SK-N-SH treated with all-trans-retinoic acid at 6 μM for 48 hours (cell line): ENCODE data around the gene FNTB.

Source experiments
- ATAC-seq: fragments of 200-7000 bp; cut with Tn5 transposase; 3 replicates; pipeline ENCODE4 v1.9.1; 2020; ENCODE audit warnings: mild to moderate bottlenecking, moderate library complexity
- ARNTL ChIP-seq: fragments of 450-650 bp; formaldehyde crosslinking; IDR thresholded peaks from 2 replicates; pipeline ENCODE4 v1.5.0; 2020; ENCODE audit warnings: low read depth, mild to moderate bottlenecking, moderate library complexity, borderline replicate concordance
- BACH2 ChIP-seq: fragments of 250-450 bp; sonication (Bioruptor Pico); IDR thresholded peaks from 2 replicates; pipeline ENCODE4 v1.9.0; 2021; ENCODE audit warnings: mild to moderate bottlenecking, borderline replicate concordance
- ESRRG ChIP-seq: fragments of 250-450 bp; sonication (Bioruptor Pico); IDR thresholded peaks from 2 replicates; pipeline ENCODE4 v1.6.1; 2021; ENCODE audit warnings: mild to moderate bottlenecking
- GLIS3 ChIP-seq: fragments of 250-450 bp; sonication (Bioruptor Pico); IDR thresholded peaks from 2 replicates; pipeline ENCODE4 v1.5.0; 2020; ENCODE audit warnings: mild to moderate bottlenecking, moderate library complexity
- ISL1 ChIP-seq: fragments of 250-450 bp; sonication (Bioruptor Pico); IDR thresholded peaks from 2 replicates; pipeline ENCODE4 v2.1.2; 2022; ENCODE audit warnings: mild to moderate bottlenecking, moderate library complexity
- OSR1 ChIP-seq: fragments of 250-450 bp; sonication (Bioruptor Pico); IDR thresholded peaks from 2 replicates; pipeline ENCODE4 v1.8.0; 2022; ENCODE audit warnings: moderate library complexity, mild to moderate bottlenecking, inconsistent platforms
- PPARA ChIP-seq: fragments of 250-450 bp; sonication (Bioruptor Pico); IDR thresholded peaks from 2 replicates; pipeline ENCODE4 v1.5.0; 2020; ENCODE audit warnings: mild to moderate bottlenecking, borderline replicate concordance
- SNAI2 ChIP-seq: fragments of 250-450 bp; sonication (Bioruptor Pico); IDR thresholded peaks from 2 replicates; pipeline ENCODE4 v1.5.0; 2020; ENCODE audit warnings: mild to moderate bottlenecking, moderate library complexity
- TCF4 ChIP-seq: fragments of 250-450 bp; sonication (Bioruptor Pico); IDR thresholded peaks from 2 replicates; pipeline ENCODE4 v1.8.0; 2021; ENCODE audit warnings: mild to moderate bottlenecking, moderate library complexity, borderline replicate concordance
- TOX ChIP-seq: fragments of 250-450 bp; sonication (Bioruptor Pico); IDR thresholded peaks from 2 replicates; pipeline ENCODE4 v1.8.0; 2021; ENCODE audit warnings: mild to moderate bottlenecking, moderate library complexity, borderline replicate concordance
- ZC3H10 ChIP-seq: fragments of 250-450 bp; sonication (Bioruptor Pico); IDR thresholded peaks from 2 replicates; pipeline ENCODE4 v1.5.1; 2021; ENCODE audit warnings: mild to moderate bottlenecking, moderate library complexity
- ZFP3 ChIP-seq: fragments of 250-450 bp; sonication (Bioruptor Pico); IDR thresholded peaks from 2 replicates; pipeline ENCODE4 v1.5.0; 2020; ENCODE audit warnings: mild to moderate bottlenecking, moderate library complexity
- ZFP30 ChIP-seq: fragments of 450-650 bp; formaldehyde crosslinking; IDR thresholded peaks from 2 replicates; pipeline ENCODE4 v1.5.0; 2022; ENCODE audit warnings: mild to moderate bottlenecking, moderate library complexity
- ZNF70 ChIP-seq: fragments of 450-650 bp; formaldehyde crosslinking; IDR thresholded peaks from 2 replicates; pipeline ENCODE4 v1.5.0; 2020; ENCODE audit warnings: mild to moderate bottlenecking, moderate library complexity
- ZNF8 ChIP-seq: fragments of 450-650 bp; formaldehyde crosslinking; IDR thresholded peaks from 2 replicates; pipeline ENCODE4 v1.5.0; 2020; ENCODE audit warnings: mild to moderate bottlenecking, moderate library complexity
- TF ChIP-seq, protein P1 (sequence below): fragments of 250-450 bp; sonication (Bioruptor Pico); IDR thresholded peaks from 2 replicates; pipeline ENCODE4 v1.8.0; 2020; ENCODE audit warnings: mild to moderate bottlenecking, moderate library complexity, borderline replicate concordance
- TF ChIP-seq, protein P2 (sequence below): fragments of 250-450 bp; sonication (Bioruptor Pico); IDR thresholded peaks from 2 replicates; pipeline ENCODE4 v1.8.0; 2021; ENCODE audit warnings: low read depth, mild to moderate bottlenecking, moderate library complexity, borderline replicate concordance
- TF ChIP-seq, protein P3 (sequence below): fragments of 250-450 bp; sonication (Bioruptor Pico); IDR thresholded peaks from 2 replicates; pipeline ENCODE4 v1.5.1; 2021; ENCODE audit warnings: mild to moderate bottlenecking, moderate library complexity
- TF ChIP-seq, protein P4 (sequence below): fragments of 250-450 bp; sonication (Bioruptor Pico); IDR thresholded peaks from 2 replicates; pipeline ENCODE4 v1.5.1; 2020; ENCODE audit warnings: low read depth, mild to moderate bottlenecking, moderate library complexity

FNTB gene

DNA sequence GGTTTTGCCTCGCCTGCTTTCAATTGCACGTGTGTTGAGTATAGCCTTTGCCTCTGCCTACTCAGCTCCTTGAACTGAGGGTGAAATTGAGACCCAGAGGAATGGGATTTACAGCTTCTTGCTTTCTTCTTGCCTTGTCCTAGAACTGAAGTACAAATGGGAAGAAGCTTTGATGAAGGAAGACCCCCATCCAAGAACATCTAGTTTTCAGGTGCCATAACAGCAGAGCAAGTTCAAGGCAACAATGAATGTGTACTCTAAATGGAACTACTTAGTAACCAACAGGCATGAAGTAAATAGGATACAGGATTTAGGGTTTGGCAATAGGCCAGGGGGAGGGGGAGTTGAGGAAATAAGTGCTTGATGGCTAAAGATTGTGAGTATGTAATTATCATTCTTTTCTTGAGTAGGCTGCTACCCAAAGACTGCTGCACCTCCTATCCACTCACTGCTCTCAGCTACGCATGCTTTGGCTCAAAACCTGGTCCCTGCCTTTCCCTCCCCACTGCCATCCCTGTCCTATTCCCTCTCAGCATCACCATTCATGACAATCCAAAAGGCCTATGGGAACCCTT lies 46.3 kb upstream of the FNTB start:
- no peak for TF ChIP-seq ISL1 (CRISPR knock-in tag)
- TF ChIP-seq, protein P1, sequence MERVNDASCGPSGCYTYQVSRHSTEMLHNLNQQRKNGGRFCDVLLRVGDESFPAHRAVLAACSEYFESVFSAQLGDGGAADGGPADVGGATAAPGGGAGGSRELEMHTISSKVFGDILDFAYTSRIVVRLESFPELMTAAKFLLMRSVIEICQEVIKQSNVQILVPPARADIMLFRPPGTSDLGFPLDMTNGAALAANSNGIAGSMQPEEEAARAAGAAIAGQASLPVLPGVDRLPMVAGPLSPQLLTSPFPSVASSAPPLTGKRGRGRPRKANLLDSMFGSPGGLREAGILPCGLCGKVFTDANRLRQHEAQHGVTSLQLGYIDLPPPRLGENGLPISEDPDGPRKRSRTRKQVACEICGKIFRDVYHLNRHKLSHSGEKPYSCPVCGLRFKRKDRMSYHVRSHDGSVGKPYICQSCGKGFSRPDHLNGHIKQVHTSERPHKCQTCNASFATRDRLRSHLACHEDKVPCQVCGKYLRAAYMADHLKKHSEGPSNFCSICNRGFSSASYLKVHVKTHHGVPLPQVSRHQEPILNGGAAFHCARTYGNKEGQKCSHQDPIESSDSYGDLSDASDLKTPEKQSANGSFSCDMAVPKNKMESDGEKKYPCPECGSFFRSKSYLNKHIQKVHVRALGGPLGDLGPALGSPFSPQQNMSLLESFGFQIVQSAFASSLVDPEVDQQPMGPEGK (CRISPR knock-in tag): no peak
- TF ChIP-seq ARNTL (CRISPR knock-in tag): no peak
- TF ChIP-seq ZFP3 (CRISPR knock-in tag): no peak
- no peak for TF ChIP-seq ESRRG (CRISPR knock-in tag)
- TF ChIP-seq PPARA (CRISPR knock-in tag): no peak
- no peak for TF ChIP-seq ZFP30 (CRISPR knock-in tag)
- no peak for TF ChIP-seq TOX
- no peak for TF ChIP-seq TCF4 (CRISPR knock-in tag)
- TF ChIP-seq, all 23 proteins: peak for 0
- ATAC-seq: no peak

DNA sequence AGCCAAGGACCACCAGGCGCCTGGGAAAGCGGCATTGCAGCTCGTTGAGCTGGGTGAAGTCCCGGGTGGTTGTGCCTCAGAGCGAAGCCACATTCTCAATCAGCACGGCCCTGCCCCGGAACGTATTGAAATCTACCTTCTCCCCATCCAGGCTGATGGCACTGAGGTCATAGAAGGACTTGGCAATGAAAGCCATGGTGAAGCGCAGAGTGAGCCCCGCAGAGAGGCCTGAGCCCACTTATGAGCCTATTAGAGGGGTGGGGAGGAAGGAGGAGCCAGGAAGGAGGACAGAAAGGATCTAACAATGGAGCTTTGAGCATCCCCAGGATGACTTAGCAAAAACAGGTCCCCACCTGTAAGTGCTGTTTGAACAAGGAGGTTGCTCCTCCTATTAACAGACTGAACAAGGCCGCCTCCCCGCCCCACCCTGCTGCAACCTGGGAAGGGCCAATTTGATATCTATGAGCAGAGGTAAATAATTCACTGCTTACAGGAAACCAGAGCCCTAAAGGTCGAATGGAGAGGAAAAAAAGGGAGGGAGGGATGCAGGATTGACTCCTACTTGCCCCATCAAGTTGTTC lies 44.1 kb upstream of the FNTB start, which contains the start of gene GPX2:
GPX2 (minus strand) TSS at position 215 of the 581 bp plus-strand sequence; CDS start at position 196, 19 bp downstream.
- ATAC-seq: no peak
- TF ChIP-seq BACH2 (CRISPR knock-in tag) (no peak), ZFP30 (CRISPR knock-in tag) (no peak), ZNF70 (CRISPR knock-in tag) (no peak), ZNF8 (CRISPR knock-in tag) (no peak)

- TF ChIP-seq GLIS3 (CRISPR knock-in tag) (no peak), TOX (no peak), SNAI2 (CRISPR knock-in tag) (no peak)
- no peak for ATAC-seq
These were observed 43.1 kb upstream of the FNTB start for GRCh38 chr14:64943556-64943955.

DNA sequence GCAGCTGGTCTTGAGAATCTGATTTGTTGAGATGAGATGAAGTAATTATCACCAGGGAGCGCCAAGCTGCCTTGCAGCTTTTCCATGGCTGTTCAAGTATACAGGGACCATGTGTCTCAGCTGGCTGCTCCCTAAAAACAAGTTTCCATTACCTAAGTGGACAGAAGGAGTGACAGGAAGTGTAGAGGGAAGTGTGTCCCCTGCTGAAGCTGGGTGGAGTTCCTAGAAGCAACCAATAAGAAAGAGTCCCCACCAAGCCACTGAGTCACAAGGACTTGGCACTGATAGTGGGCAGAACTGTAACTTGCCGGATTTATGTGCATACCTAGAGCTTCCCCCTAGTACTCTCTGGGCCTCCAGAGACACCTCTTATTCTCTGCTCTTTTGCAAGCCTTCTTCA lies 42.7 kb upstream of the FNTB start:
- ATAC-seq: no peak
- no peak for TF ChIP-seq GLIS3 (CRISPR knock-in tag)
- TF ChIP-seq OSR1 (CRISPR knock-in tag): no peak
- TF ChIP-seq TOX: no peak
- no peak for TF ChIP-seq ZFP30 (CRISPR knock-in tag)
- TF ChIP-seq TCF4 (CRISPR knock-in tag): no peak
- no peak for TF ChIP-seq ZNF70 (CRISPR knock-in tag)
- TF ChIP-seq, protein P2, sequence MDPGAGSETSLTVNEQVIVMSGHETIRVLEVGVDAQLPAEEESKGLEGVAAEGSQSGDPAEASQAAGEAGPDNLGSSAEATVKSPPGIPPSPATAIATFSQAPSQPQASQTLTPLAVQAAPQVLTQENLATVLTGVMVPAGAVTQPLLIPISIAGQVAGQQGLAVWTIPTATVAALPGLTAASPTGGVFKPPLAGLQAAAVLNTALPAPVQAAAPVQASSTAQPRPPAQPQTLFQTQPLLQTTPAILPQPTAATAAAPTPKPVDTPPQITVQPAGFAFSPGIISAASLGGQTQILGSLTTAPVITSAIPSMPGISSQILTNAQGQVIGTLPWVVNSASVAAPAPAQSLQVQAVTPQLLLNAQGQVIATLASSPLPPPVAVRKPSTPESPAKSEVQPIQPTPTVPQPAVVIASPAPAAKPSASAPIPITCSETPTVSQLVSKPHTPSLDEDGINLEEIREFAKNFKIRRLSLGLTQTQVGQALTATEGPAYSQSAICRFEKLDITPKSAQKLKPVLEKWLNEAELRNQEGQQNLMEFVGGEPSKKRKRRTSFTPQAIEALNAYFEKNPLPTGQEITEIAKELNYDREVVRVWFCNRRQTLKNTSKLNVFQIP (CRISPR knock-in tag): no peak
- TF ChIP-seq, protein P3, sequence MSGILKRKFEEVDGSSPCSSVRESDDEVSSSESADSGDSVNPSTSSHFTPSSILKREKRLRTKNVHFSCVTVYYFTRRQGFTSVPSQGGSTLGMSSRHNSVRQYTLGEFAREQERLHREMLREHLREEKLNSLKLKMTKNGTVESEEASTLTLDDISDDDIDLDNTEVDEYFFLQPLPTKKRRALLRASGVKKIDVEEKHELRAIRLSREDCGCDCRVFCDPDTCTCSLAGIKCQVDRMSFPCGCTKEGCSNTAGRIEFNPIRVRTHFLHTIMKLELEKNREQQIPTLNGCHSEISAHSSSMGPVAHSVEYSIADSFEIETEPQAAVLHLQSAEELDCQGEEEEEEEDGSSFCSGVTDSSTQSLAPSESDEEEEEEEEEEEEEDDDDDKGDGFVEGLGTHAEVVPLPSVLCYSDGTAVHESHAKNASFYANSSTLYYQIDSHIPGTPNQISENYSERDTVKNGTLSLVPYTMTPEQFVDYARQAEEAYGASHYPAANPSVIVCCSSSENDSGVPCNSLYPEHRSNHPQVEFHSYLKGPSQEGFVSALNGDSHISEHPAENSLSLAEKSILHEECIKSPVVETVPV (CRISPR knock-in tag): no peak
- TF ChIP-seq, protein P4, sequence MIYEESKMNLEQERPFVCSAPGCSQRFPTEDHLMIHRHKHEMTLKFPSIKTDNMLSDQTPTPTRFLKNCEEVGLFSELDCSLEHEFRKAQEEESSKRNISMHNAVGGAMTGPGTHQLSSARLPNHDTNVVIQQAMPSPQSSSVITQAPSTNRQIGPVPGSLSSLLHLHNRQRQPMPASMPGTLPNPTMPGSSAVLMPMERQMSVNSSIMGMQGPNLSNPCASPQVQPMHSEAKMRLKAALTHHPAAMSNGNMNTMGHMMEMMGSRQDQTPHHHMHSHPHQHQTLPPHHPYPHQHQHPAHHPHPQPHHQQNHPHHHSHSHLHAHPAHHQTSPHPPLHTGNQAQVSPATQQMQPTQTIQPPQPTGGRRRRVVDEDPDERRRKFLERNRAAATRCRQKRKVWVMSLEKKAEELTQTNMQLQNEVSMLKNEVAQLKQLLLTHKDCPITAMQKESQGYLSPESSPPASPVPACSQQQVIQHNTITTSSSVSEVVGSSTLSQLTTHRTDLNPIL (CRISPR knock-in tag): no peak
- TF ChIP-seq SNAI2 (CRISPR knock-in tag): no peak
- TF ChIP-seq ARNTL (CRISPR knock-in tag): no peak
- TF ChIP-seq, protein P1 (CRISPR knock-in tag): no peak
- TF ChIP-seq ZFP3 (CRISPR knock-in tag): no peak
- TF ChIP-seq PPARA (CRISPR knock-in tag): no peak
- TF ChIP-seq ZC3H10: no peak
- TF ChIP-seq BACH2 (CRISPR knock-in tag): no peak
- no peak for TF ChIP-seq ISL1 (CRISPR knock-in tag)
